IPS-20b (cell line): ENCODE data around the gene GFOD1.

Source experiments
- H3K27ac ChIP-seq: one replicate; pipeline ENCODE4 v1.5.1; 2013; ENCODE audit warnings: low read length
- H3K27me3 ChIP-seq: 2 replicates; pipeline ENCODE4 v1.6.1; 2013; ENCODE audit warnings: mild to moderate bottlenecking, low read length, inconsistent platforms; ENCODE audit not compliant: insufficient read depth
- H3K36me3 ChIP-seq: 2 replicates; pipeline ENCODE4 v1.6.1; 2013; ENCODE audit warnings: low read depth, mild to moderate bottlenecking, inconsistent platforms, low read length, moderate library complexity; ENCODE audit not compliant: insufficient read depth
- H3K4me1 ChIP-seq: 2 replicates; pipeline ENCODE4 v1.6.1; 2013; ENCODE audit warnings: mild to moderate bottlenecking, control low read depth, inconsistent platforms, low read length, moderate library complexity; ENCODE audit not compliant: insufficient read depth
- H3K4me3 ChIP-seq: 2 replicates; pipeline ENCODE4 v1.5.1; 2013; ENCODE audit warnings: mild to moderate bottlenecking, low read length, inconsistent platforms
- H3K9ac ChIP-seq: 2 replicates; pipeline ENCODE4 v1.6.1; 2013; ENCODE audit warnings: low read depth, mild to moderate bottlenecking, inconsistent platforms, low read length, moderate library complexity
- H3K9me3 ChIP-seq: 2 replicates; pipeline ENCODE4 v1.6.1; 2013; ENCODE audit warnings: mild to moderate bottlenecking, low read depth, low read length, inconsistent platforms; ENCODE audit not compliant: insufficient read depth

The GFOD1 gene

GRCh38 chr6:13492357-13492756, 5.0 kb upstream of the GFOD1 start:
- Histone ChIP-seq H3K4me1 (peaks cover 16% of the 10 kb centered on the region), H3K36me3 (no peaks in the 10 kb centered on the region), H3K9me3 (no peaks in the 10 kb centered on the region), H3K4me3 (no peak overlapping the region), H3K27ac (no peak overlapping the region), H3K9ac (no peak overlapping the region), H3K27me3 (peaks cover 29% of the 10 kb centered on the region)

- Histone ChIP-seq H3K9ac (no peak overlapping the region), H3K27me3 (peaks cover 34% of the 10 kb centered on the region), H3K4me1 (peaks cover 16% of the 10 kb centered on the region), H3K4me3 (no peak overlapping the region), H3K36me3 (no peaks in the 10 kb centered on the region), H3K9me3 (no peaks in the 10 kb centered on the region), H3K27ac (no peak overlapping the region)
These were observed 4.1 kb upstream of the GFOD1 start for GRCh38 chr6:13491538-13491937.

GRCh38 chr6:13490402-13490801, 3.0 kb upstream of the GFOD1 start:
- Histone ChIP-seq H3K27me3 (peaks cover 45% of the 10 kb centered on the region), H3K4me1 (peaks cover 6% of the 10 kb centered on the region), H3K36me3 (no peaks in the 10 kb centered on the region), H3K9me3 (no peaks in the 10 kb centered on the region), H3K4me3 (no peak overlapping the region), H3K27ac (no peak overlapping the region), H3K9ac (no peak overlapping the region)

- H3K9ac ChIP-seq: no peak overlapping the region
- H3K9me3 ChIP-seq: no peaks in the 10 kb centered on the region
- H3K27ac ChIP-seq: no peak overlapping the region
- H3K4me1 ChIP-seq: peaks cover 13% of the 10 kb centered on the region
- peak overlapping the region; percentile 68; the same call in 1 of the 2 replicates for H3K4me3 ChIP-seq
- H3K27me3 ChIP-seq: peaks cover 61% of the 10 kb centered on the region
- no peaks in the 10 kb centered on the region for H3K36me3 ChIP-seq
These were observed 1.5 kb upstream of the GFOD1 start for GRCh38 chr6:13488896-13489237.

GRCh38 chr6:13488015-13488895, 855 bp upstream of the GFOD1 start:
- H3K9ac ChIP-seq: peak overlapping the region; percentile 23; the same call in 1 of the 2 replicates
- H3K9me3 ChIP-seq: no peaks in the 10 kb centered on the region
- peak overlapping the region; percentile 68 for H3K4me3 ChIP-seq
- H3K4me1 ChIP-seq: peaks cover 13% of the 10 kb centered on the region; the same call in 1 of the 2 replicates
- H3K27ac ChIP-seq: no peak overlapping the region
- H3K36me3 ChIP-seq: no peaks in the 10 kb centered on the region
- H3K27me3 ChIP-seq: peaks cover 67% of the 10 kb centered on the region

GRCh38 chr6:13486679-13487121, 700 bp downstream of the GFOD1 start:
- peaks cover 70% of the 10 kb centered on the region for H3K27me3 ChIP-seq
- peak overlapping the region; percentile 22; the same call in 1 of the 2 replicates for H3K9ac ChIP-seq
- H3K27ac ChIP-seq: no peak overlapping the region
- H3K4me3 ChIP-seq: peak overlapping the region; percentile 74
- peaks cover 13% of the 10 kb centered on the region; the same call in 1 of the 2 replicates for H3K4me1 ChIP-seq
- H3K9me3 ChIP-seq: no peaks in the 10 kb centered on the region
- no peaks in the 10 kb centered on the region for H3K36me3 ChIP-seq

GRCh38 chr6:13485923-13486562, 1.4 kb downstream of the GFOD1 start:
- Histone ChIP-seq H3K9me3 (no peaks in the 10 kb centered on the region), H3K4me1 (peaks cover 13% of the 10 kb centered on the region; the same call in 1 of the 2 replicates), H3K27me3 (peaks cover 70% of the 10 kb centered on the region), H3K36me3 (no peaks in the 10 kb centered on the region), H3K4me3 (peak overlapping the region; percentile 74), H3K9ac (peak overlapping the region; percentile 33; the same call in 1 of the 2 replicates), H3K27ac (no peak overlapping the region)

- Histone ChIP-seq H3K9me3 (no peaks in the 10 kb centered on the region), H3K36me3 (no peaks in the 10 kb centered on the region), H3K4me1 (peaks cover 13% of the 10 kb centered on the region), H3K27me3 (peaks cover 68% of the 10 kb centered on the region), H3K4me3 (peak overlapping the region; percentile 74), H3K9ac (peak overlapping the region; percentile 33; the same call in 1 of the 2 replicates), H3K27ac (no peak overlapping the region)
These were observed 2.1 kb downstream of the GFOD1 start for GRCh38 chr6:13485303-13485702.

- Histone ChIP-seq H3K4me3 (peak overlapping the region; percentile 74), H3K27ac (no peak overlapping the region), H3K9me3 (no peaks in the 10 kb centered on the region), H3K9ac (no peak overlapping the region), H3K27me3 (peaks cover 63% of the 10 kb centered on the region), H3K4me1 (peaks cover 13% of the 10 kb centered on the region), H3K36me3 (no peaks in the 10 kb centered on the region)
These were observed 2.6 kb downstream of the GFOD1 start for GRCh38 chr6:13484827-13485226.

- Histone ChIP-seq H3K27me3 (peaks cover 57% of the 10 kb centered on the region), H3K9ac (no peak overlapping the region), H3K27ac (no peak overlapping the region), H3K9me3 (no peaks in the 10 kb centered on the region), H3K4me1 (peaks cover 13% of the 10 kb centered on the region), H3K36me3 (no peaks in the 10 kb centered on the region), H3K4me3 (no peak overlapping the region)
These were observed 3.2 kb downstream of the GFOD1 start for GRCh38 chr6:13484138-13484708.

- Histone ChIP-seq H3K9me3 (no peaks in the 10 kb centered on the region), H3K36me3 (no peaks in the 10 kb centered on the region), H3K27me3 (peaks cover 29% of the 10 kb centered on the region), H3K4me1 (peaks cover 10% of the 10 kb centered on the region), H3K9ac (no peak overlapping the region), H3K27ac (no peak overlapping the region), H3K4me3 (no peak overlapping the region)
These were observed 6.5 kb downstream of the GFOD1 start for GRCh38 chr6:13480631-13481501.
